Measurements from ENCODE around the gene PHAF1. TPM values are rescaled to one million over a fixed set of nuclear protein-coding genes. Genes with fewer than 3 reads are reported as not detected.

Gene PHAF1
- total and polyA plus RNA-seq, 2 donors (not counting 1 experiment from before 2014, with no cell fraction given), result 18.3 to 21.5 TPM

GRCh38 chr16:67173808-67174705 is 64.3 kb downstream of the PHAF1 start:
- H3K9ac ChIP-seq (ENCODE audit: insufficient read depth, low read length), result no peak overlapping the region

GRCh38 chr16:67174706-67175231 is 65.0 kb downstream of the PHAF1 start:
- Histone ChIP-seq H3K4me3 (replicated peaks in 1 of 4; ENCODE audit: control extremely low read depth in 1 of 4, insufficient read depth in 1 of 4, low read depth in 3 of 4, low read length in 4 of 4) (peak overlapping the region in 1 of 4 experiments; percentile 56), H2AFZ (ENCODE audit: low read length) (no peak overlapping the region), H3K27me3 (ENCODE audit: control insufficient read depth, insufficient read depth, low read length) (no peaks in the 10 kb centered on the region), H3K79me2 (ENCODE audit: control insufficient read depth, insufficient read depth, low read length) (no peaks in the 10 kb centered on the region), H3K4me1 (ENCODE audit: control insufficient read depth, extremely low read depth, insufficient read depth, low read length) (peaks cover 13% of the 10 kb centered on the region), H3K9ac (ENCODE audit: insufficient read depth, low read length) (no peak overlapping the region), H3K4me2 (ENCODE audit: extremely low read depth, insufficient read depth, low read length) (no peak overlapping the region), H4K20me1 (ENCODE audit: control insufficient read depth, extremely low read depth, insufficient read depth, low read length) (no peaks in the 10 kb centered on the region), H3K9me3 (ENCODE audit: control insufficient read depth, insufficient read depth, low read depth, low read length) (no peaks in the 10 kb centered on the region), H3K27ac (ENCODE audit: insufficient read depth, low read length) (no peak overlapping the region), H3K36me3 (ENCODE audit: control insufficient read depth, insufficient read depth, low read length) (peaks cover 7% of the 10 kb centered on the region)
- TF ChIP-seq EZH2 (IDR thresholded peaks at IDR 0.05; ENCODE audit: low read length, missing control alignments) (no peak), CTCF (conservative IDR thresholded peaks at IDR 0.05 in 1 of 2, IDR thresholded peaks at IDR 0.05 in 1 of 2; ENCODE audit: low read depth in 1 of 2, low read length in 2 of 2) (no peak)
- no peak for DNase-seq (ENCODE audit: low read depth in 2 of 2)

More at GRCh38 chr16:67173808-67174705, 64.3 kb downstream of the PHAF1 start:
- H3K4me3 ChIP-seq (replicated peaks in 1 of 4; ENCODE audit: control extremely low read depth in 1 of 4, insufficient read depth in 1 of 4, low read depth in 3 of 4, low read length in 4 of 4), result peak overlapping the region; percentile 2 to 56 (median 28)
- TF ChIP-seq EZH2 (IDR thresholded peaks at IDR 0.05; ENCODE audit: low read length, missing control alignments) (no peak), CTCF (conservative IDR thresholded peaks at IDR 0.05 in 1 of 2, IDR thresholded peaks at IDR 0.05 in 1 of 2; ENCODE audit: low read depth in 1 of 2, low read length in 2 of 2) (peak; percentile 10 to 20)
- H3K4me2 ChIP-seq (ENCODE audit: extremely low read depth, insufficient read depth, low read length), result peak overlapping the region; percentile 60
- peak; percentile 82 to 86 for DNase-seq (ENCODE audit: low read depth in 2 of 2)
- H3K36me3 ChIP-seq (ENCODE audit: control insufficient read depth, insufficient read depth, low read length), result peaks cover 5% of the 10 kb centered on the region
- H2AFZ ChIP-seq (ENCODE audit: low read length), result peak overlapping the region; percentile 40
- H4K20me1 ChIP-seq (ENCODE audit: control insufficient read depth, extremely low read depth, insufficient read depth, low read length), result no peaks in the 10 kb centered on the region
- no peaks in the 10 kb centered on the region for H3K79me2 ChIP-seq (ENCODE audit: control insufficient read depth, insufficient read depth, low read length)
- peak overlapping the region; percentile 11 for H3K27ac ChIP-seq (ENCODE audit: insufficient read depth, low read length)
- H3K9me3 ChIP-seq (ENCODE audit: control insufficient read depth, insufficient read depth, low read depth, low read length), result no peaks in the 10 kb centered on the region
- peaks cover 15% of the 10 kb centered on the region for H3K4me1 ChIP-seq (ENCODE audit: control insufficient read depth, extremely low read depth, insufficient read depth, low read length)
- H3K27me3 ChIP-seq (ENCODE audit: control insufficient read depth, insufficient read depth, low read length), result no peaks in the 10 kb centered on the region

- no peak overlapping the region for H2AFZ ChIP-seq (ENCODE audit: low read length)
- H4K20me1 ChIP-seq (ENCODE audit: control insufficient read depth, extremely low read depth, insufficient read depth, low read length), result no peaks in the 10 kb centered on the region
- no peak overlapping the region for H3K9ac ChIP-seq (ENCODE audit: insufficient read depth, low read length)
- H3K27ac ChIP-seq (ENCODE audit: insufficient read depth, low read length), result no peak overlapping the region
- peaks cover 9% of the 10 kb centered on the region for H3K4me1 ChIP-seq (ENCODE audit: control insufficient read depth, extremely low read depth, insufficient read depth, low read length)
- H3K9me3 ChIP-seq (ENCODE audit: control insufficient read depth, insufficient read depth, low read depth, low read length), result no peaks in the 10 kb centered on the region
- H3K36me3 ChIP-seq (ENCODE audit: control insufficient read depth, insufficient read depth, low read length), result peaks cover 10% of the 10 kb centered on the region
- TF ChIP-seq CTCF (conservative IDR thresholded peaks at IDR 0.05 in 1 of 2, IDR thresholded peaks at IDR 0.05 in 1 of 2; ENCODE audit: low read depth in 1 of 2, low read length in 2 of 2) (no peak), EZH2 (IDR thresholded peaks at IDR 0.05; ENCODE audit: low read length, missing control alignments) (no peak)
- H3K4me3 ChIP-seq (replicated peaks in 1 of 4; ENCODE audit: control extremely low read depth in 1 of 4, insufficient read depth in 1 of 4, low read depth in 3 of 4, low read length in 4 of 4), result no peak overlapping the region
- H3K27me3 ChIP-seq (ENCODE audit: control insufficient read depth, insufficient read depth, low read length), result no peaks in the 10 kb centered on the region
- no peaks in the 10 kb centered on the region for H3K79me2 ChIP-seq (ENCODE audit: control insufficient read depth, insufficient read depth, low read length)
- peak in 1 of 2 donors; percentile 23 for DNase-seq (ENCODE audit: low read depth in 2 of 2)
- no peak overlapping the region for H3K4me2 ChIP-seq (ENCODE audit: extremely low read depth, insufficient read depth, low read length)
Observed at GRCh38 chr16:67176662-67177061, 66.9 kb downstream of the PHAF1 start.
